ELF-1 (cell line): ENCODE results near the gene IGSF21.

Experiments used
- DNase-seq: peaks from one replicate; pipeline ENCODE4 v3.0.0-alpha.2; 2016; ENCODE audit warnings: low read depth, low spot score

IGSF21 gene

GRCh38 chr1:18294437-18295176, 187.0 kb downstream of the IGSF21 start:
- DNase-seq = peak; percentile 53

DNA sequence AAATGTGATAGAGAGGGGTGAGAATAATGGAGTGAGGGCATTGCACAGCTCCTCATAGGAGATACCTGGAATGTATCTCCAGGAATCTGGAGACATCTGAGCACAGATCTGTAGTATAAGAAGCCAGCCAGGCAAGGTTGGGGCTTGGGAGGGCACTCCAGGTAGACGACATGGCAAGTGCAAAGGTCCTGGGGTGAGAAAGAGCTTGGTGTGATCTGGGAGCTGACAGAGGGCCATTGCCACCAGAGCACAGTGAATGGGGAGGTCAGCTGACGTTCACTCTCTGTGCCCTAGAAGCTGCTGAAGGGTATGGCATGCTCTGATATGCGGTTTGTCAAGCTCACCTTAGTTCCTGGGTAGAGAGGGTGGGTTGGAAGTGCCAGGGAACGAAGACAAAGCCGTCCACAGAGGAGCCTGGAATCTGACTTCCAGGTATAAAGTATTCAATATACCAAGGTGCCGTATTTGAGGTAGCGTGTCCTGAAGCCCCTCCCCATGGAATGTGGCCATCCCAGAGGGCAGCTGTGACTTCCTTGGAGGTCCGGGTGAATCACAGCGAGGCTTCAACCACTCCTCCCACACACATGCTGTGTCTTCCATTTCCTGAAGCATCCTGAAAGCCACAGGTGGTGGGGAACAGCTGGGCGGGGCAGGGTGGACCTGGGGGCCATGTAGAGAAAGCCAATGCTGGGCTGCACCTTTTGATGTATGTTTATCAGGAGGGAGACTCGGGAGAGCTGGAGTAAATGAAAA, 190.5 kb downstream of the IGSF21 start:
- peak; percentile 75 for DNase-seq

GRCh38 chr1:18299441-18300338, 192.1 kb downstream of the IGSF21 start:
- DNase-seq = peak; percentile 54

- DNase-seq = peak; percentile 61
Measured at GRCh38 chr1:18300376-18300775, 192.8 kb downstream of the IGSF21 start.

DNA sequence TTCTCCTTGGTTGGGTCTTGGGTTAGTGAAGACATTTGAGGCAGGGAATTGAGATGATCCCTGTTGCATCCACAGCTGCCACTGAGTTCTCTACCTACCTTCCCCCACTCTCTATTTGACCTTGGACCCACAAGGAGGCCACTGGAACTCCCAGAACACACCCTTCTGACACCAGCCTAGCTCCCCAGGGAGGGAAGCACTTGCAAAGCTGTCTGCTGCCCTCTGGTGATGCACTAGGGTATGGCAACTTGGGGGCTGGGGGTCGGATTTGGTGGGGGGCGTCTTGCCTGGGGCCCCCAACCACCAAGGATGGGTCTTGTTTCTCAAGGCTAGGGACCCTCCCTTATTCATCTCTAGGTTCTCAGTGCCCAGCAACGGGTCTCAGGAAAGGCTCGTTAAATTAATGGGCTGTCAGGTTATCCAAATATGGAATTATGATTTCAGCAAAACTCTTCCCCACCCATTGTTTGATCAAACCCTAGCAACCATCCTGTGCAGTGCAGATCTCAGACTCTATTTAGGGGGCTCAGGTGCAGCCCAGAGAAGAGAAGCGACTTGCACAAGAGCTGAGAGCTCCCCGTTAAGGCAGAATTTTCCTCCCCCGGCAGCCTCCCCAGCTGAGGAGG, 195.3 kb downstream of the IGSF21 start:
- DNase-seq = no peak

- DNase-seq = no peak
Measured at GRCh38 chr1:18304151-18304869, 196.7 kb downstream of the IGSF21 start.

- DNase-seq = no peak
Measured at GRCh38 chr1:18305182-18305795, 197.7 kb downstream of the IGSF21 start.

DNA sequence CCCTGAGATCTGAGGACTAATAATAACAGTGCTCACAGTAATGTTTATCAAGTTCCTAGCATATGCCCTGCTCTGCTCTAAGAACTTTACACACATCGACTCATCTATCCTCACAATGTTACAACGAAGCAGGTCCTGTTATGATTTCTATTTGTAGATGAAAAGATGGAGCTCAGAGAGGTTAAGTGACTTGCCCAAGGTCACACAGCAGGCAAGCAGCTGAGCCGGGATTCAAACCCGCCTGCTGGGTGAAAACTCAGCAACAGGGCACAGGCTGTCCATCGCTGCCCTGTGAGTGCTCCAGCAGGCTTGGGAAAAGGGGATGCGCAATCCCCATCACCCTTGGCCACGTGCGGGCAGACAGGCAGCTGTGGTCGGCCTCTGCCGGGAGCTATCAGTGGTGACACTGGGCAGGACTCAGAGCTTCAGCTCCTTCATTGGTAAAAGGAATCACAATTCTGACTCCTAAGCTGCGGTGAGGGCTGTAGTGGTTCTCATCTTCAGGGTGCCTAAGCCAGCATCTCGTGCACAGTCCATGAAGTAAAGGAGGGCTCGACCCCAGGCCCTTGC, 199.8 kb downstream of the IGSF21 start:
- DNase-seq = no peak

DNA sequence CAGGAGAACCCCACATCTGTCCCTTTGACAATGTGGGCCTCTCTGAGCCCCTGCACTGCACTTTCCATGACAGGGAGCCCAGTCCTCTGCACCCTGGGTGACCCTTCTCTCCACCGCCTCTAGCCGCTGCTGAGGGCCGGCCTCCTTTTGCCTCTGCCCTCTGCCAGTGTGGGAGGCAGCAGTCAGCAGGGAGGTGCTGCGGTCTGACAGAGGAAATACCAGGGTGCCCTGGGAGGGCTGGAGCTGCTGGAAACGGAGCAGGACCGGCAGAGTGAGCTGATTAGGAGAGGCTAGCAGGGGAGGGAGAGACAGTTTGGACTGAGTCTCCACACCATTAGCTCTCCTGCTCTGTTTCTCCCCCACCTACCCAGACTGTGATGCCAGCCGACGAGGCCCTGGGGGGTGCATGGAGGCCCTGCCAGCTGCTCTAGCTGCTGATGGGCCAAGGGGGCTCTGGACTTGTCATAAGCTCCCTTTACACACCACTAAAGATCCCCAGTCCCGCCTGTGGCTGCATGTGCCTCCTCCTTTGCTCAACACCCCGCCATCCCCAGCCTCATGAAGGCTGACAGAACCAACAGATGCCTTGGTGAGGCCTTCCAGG, 202.1 kb downstream of the IGSF21 start:
- no peak for DNase-seq

- no peak for DNase-seq
Measured at GRCh38 chr1:18312961-18313360, 205.4 kb downstream of the IGSF21 start.

DNA sequence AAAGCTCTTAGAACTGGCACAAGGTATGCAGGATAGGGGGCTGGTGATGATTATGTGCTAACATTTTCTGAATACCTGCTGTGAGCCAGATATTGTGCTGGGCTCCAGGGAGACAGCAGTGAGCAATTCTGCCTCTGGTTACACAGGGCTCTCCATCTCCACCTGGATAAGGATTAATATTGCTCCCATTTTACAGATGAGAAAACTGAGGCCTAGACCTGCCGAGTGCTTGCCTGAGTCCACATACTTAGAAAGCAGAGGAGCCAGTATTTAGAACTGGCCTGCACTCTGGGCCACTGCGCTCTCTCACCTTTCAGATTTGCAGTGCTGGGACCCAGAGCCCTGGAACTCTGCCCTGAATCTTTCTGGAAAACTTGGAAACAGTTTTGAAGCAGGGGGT, 205.9 kb downstream of the IGSF21 start:
- DNase-seq = no peak

GRCh38 chr1:18314399-18314798, 206.8 kb downstream of the IGSF21 start:
- DNase-seq = no peak

GRCh38 chr1:18315449-18315848, 207.9 kb downstream of the IGSF21 start:
- no peak for DNase-seq

- DNase-seq = no peak
Measured at GRCh38 chr1:18316764-18317163, 209.2 kb downstream of the IGSF21 start.

- no peak for DNase-seq
Measured at GRCh38 chr1:18319099-18319498, 211.5 kb downstream of the IGSF21 start.

DNA sequence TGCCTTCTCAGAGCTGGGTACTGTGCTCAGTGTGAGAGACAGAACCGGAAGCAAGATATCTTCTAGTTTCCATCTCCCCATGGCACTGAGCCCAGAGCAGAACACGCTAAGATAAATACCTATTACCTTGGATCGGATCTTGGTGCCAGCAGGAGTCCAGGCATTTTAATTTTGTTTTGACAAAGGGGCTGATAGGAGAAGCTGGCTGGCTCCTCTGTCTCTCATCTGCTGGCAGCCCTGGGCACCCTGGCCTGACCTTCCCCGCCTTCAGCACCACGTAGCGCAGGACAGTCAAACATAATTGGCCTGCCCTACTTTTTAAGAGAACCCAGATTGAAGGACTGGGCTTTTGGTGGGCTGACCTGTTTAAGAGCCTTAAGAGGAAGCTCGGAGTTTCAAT, 212.5 kb downstream of the IGSF21 start:
- no peak for DNase-seq

DNA sequence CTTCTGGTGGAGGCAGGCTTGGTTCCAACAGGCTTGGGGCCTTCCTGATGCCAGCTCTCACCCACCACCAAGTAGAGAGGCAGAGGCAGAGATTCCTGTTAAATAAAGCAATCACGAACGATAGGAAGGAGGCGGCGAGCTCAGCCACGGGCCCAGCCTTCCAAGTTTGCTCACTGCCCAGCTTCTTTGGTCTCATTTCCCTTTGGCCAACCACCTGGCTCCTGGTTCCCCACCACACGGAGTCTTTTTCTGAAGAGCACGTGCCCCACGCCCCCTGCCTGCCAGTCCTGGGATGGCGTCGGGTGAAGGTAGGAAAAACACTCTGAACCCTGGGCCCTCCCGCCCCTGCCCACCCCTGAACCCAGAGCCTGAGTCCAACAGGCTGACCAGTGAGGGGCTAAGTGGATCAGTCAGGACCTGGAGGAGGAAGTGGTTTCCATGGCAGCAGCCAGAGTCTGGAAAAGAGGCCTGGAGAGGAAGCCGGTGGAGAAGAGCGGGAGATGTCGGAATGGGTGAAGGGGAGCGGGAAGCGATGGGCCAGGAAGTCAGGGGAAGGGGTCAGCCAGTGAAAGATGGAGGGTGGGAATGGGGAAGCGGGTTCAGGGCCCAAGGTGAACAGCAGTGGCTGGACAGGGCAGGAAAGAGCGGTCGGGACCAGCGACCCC, 214.9 kb downstream of the IGSF21 start:
- DNase-seq = peak; percentile 68

- DNase-seq = no peak
Measured at GRCh38 chr1:18323259-18323658, 215.7 kb downstream of the IGSF21 start.

DNA sequence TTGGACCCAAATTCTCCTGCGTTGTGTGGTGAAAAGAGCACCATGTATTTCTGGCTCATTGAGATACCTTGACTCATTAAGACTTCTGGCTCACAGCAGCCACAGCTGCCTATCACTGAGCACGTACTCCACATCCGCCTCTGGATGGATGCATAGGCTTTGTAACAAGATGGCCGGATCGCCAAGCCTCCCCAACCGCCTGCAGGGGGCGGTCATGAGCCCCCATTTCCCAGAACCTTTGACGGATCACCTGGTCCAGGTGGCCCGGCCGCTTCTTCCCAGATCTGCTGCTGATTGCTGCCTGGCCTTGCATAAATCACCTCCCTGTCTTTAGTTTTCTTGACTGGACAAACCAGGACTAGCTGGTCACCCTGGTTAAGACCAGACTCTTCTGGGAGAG, 216.6 kb downstream of the IGSF21 start:
- peak; percentile 68 for DNase-seq
